WTC11 (cell line): ENCODE data around the gene ADRA1B. TPM values are rescaled to one million over a fixed set of nuclear protein-coding genes. Genes with fewer than 3 reads are reported as not detected.

Experiments used
- ATAC-seq: fragments of 200-7000 bp; cut with Tn5 transposase; 2 replicates; pipeline ENCODE4 v1.10.0; 2021; ENCODE audit warnings: mild to moderate bottlenecking, moderate library complexity
- CTCF ChIA-PET: fragments of 300-600 bp; sonication (Branson Sonifier 250); formaldehyde crosslinking; loops from one replicate; lab custom pipeline; 2021; ENCODE audit warnings: antibody characterized with exemption; lab: Charles Lee
- POLR2A ChIA-PET: fragments of 350-600 bp; sonication (Branson Sonifier 250); formaldehyde crosslinking; loops from one replicate; lab custom pipeline; 2021; ENCODE audit warnings: antibody characterized with exemption; lab: Charles Lee
- DNase-seq: peaks from one replicate; pipeline ENCODE4 v3.0.0; 2021; ENCODE audit warnings: low spot score
- H3K27ac Mint-ChIP-seq: 2 replicates; pipeline ENCODE4 v1.8.0; 2021; ENCODE audit warnings: mixed read lengths
- H3K27me3 Mint-ChIP-seq: 2 replicates; pipeline ENCODE4 v1.8.0; 2021; ENCODE audit warnings: low read depth, mild to moderate bottlenecking, moderate library complexity, mixed read lengths
- H3K36me3 Mint-ChIP-seq: 2 replicates; pipeline ENCODE4 v1.8.0; 2021; ENCODE audit warnings: mixed read lengths
- H3K4me1 Mint-ChIP-seq: 2 replicates; pipeline ENCODE4 v1.8.0; 2022; ENCODE audit warnings: mixed read lengths
- H3K4me3 Mint-ChIP-seq: 2 replicates; pipeline ENCODE4 v1.8.0; 2021; ENCODE audit warnings: mild to moderate bottlenecking, moderate library complexity, mixed read lengths
- H3K9me3 Mint-ChIP-seq: 2 replicates; pipeline ENCODE4 v1.8.0; 2021; ENCODE audit warnings: mixed read lengths
- CDX4 ChIP-seq: fragments of 250-450 bp; sonication (Bioruptor Pico); IDR thresholded peaks from 2 replicates; pipeline ENCODE4 v1.9.0; 2021; ENCODE audit warnings: moderate library complexity, mild to moderate bottlenecking, inconsistent platforms, borderline replicate concordance
- FOXP1 ChIP-seq: sonication (generic); formaldehyde crosslinking; IDR thresholded peaks from 2 replicates; pipeline ENCODE4 v1.8.0; 2022; ENCODE audit warnings: missing genetic modification reagents, mild to moderate bottlenecking, moderate library complexity, borderline replicate concordance
- GRHL2 ChIP-seq: fragments of 250-450 bp; sonication (Bioruptor Pico); IDR thresholded peaks from 2 replicates; pipeline ENCODE4 v1.8.0; 2022; ENCODE audit warnings: mild to moderate bottlenecking, moderate library complexity; ENCODE audit not compliant: insufficient replicate concordance, severe bottlenecking
- PRDM15 ChIP-seq: sonication (generic); formaldehyde crosslinking; IDR thresholded peaks from 2 replicates; pipeline ENCODE4 v1.8.0; 2022; ENCODE audit warnings: missing genetic modification reagents
- PREB ChIP-seq: sonication (generic); formaldehyde crosslinking; IDR thresholded peaks from 2 replicates; pipeline ENCODE4 v1.8.1; 2022; ENCODE audit warnings: mild to moderate bottlenecking, missing genetic modification reagents, moderate library complexity, borderline replicate concordance
- RELA ChIP-seq: sonication (generic); formaldehyde crosslinking; IDR thresholded peaks from 2 replicates; pipeline ENCODE4 v1.8.1; 2022; ENCODE audit warnings: missing genetic modification reagents, mild to moderate bottlenecking, borderline replicate concordance
- SMAD3 ChIP-seq: sonication (generic); formaldehyde crosslinking; IDR thresholded peaks from 2 replicates; pipeline ENCODE4 v1.8.0; 2022; ENCODE audit warnings: missing genetic modification reagents, mild to moderate bottlenecking, borderline replicate concordance
- ZMAT4 ChIP-seq: fragments of 250-450 bp; sonication (Bioruptor Pico); IDR thresholded peaks from 2 replicates; pipeline ENCODE4 v1.9.0; 2021; ENCODE audit warnings: mild to moderate bottlenecking
- ZNF396 ChIP-seq: fragments of 250-450 bp; sonication (Bioruptor Pico); IDR thresholded peaks from 2 replicates; pipeline ENCODE4 v1.8.0; 2021; ENCODE audit warnings: mild to moderate bottlenecking, moderate library complexity, borderline replicate concordance
- total RNA-seq: library from RNA; stranded (reverse); gene quantifications from 3 replicates; pipeline ENCODE4 v1.2.3, GENCODE V29; 2021
- TF ChIP-seq, protein P1 (sequence below): fragments of 250-450 bp; sonication (Bioruptor Pico); IDR thresholded peaks from 2 replicates; pipeline ENCODE4 v1.9.0; 2021; ENCODE audit warnings: mild to moderate bottlenecking
- TF ChIP-seq, protein P2 (sequence below): sonication (generic); formaldehyde crosslinking; IDR thresholded peaks from 2 replicates; pipeline ENCODE4 v1.8.1; 2022; ENCODE audit warnings: low read depth, missing genetic modification reagents, borderline replicate concordance
- TF ChIP-seq, protein P3 (sequence below): fragments of 250-450 bp; sonication (Bioruptor Pico); IDR thresholded peaks from 2 replicates; pipeline ENCODE4 v1.9.0; 2021; ENCODE audit warnings: mild to moderate bottlenecking, borderline replicate concordance

Gene ADRA1B
- total RNA-seq, 1 experiment from 2014 or later, result 0.11 TPM

DNA sequence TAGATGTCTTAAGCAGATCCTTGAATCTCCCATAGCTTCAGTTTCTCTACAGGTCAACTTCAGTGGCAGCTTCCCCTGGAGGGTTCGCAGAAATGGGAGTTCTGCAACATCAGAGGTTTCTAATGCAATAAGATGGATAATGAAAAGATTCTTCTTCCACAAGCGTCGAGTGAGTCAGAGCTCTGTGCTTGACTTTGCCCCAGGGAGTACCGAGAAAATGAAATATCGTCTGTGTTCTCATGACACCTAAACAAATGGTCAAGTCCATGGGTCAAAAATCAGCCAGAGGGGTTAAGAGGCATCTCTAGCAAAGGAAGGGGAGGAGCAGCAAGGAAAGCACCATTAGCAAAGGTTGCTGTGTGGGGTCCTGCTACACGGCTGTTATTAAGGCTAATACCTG is 3.2 kb upstream of the ADRA1B start:
- Mint-ChIP-seq H3K27me3 (peaks cover 38% of the 10 kb centered on the region), H3K36me3 (no peaks in the 10 kb centered on the region), H3K4me3 (no peak overlapping the region), H3K4me1 (peaks cover 20% of the 10 kb centered on the region), H3K27ac (no peak overlapping the region), H3K9me3 (no peaks in the 10 kb centered on the region)
- ChIA-PET CTCF (interaction anchor here (1.2 to 2.4 kb wide), 3 partner anchors 74 to 471 kb away, joined by 3 to 8 read pairs (median 6); no protein-coding TSS in a partner anchor), POLR2A (no interaction called here)
- DNase-seq (no peak), ATAC-seq (no peak)
- TF ChIP-seq CDX4 (CRISPR knock-in tag) (no peak), ZMAT4 (no peak), RELA (CRISPR knock-in tag) (no peak), FOXP1 (no peak), PREB (CRISPR knock-in tag) (no peak), SMAD3 (no peak), PRDM15 (CRISPR knock-in tag) (no peak), GRHL2 (CRISPR knock-in tag) (no peak), ZNF396 (CRISPR knock-in tag) (no peak)
- TF ChIP-seq, protein P1, sequence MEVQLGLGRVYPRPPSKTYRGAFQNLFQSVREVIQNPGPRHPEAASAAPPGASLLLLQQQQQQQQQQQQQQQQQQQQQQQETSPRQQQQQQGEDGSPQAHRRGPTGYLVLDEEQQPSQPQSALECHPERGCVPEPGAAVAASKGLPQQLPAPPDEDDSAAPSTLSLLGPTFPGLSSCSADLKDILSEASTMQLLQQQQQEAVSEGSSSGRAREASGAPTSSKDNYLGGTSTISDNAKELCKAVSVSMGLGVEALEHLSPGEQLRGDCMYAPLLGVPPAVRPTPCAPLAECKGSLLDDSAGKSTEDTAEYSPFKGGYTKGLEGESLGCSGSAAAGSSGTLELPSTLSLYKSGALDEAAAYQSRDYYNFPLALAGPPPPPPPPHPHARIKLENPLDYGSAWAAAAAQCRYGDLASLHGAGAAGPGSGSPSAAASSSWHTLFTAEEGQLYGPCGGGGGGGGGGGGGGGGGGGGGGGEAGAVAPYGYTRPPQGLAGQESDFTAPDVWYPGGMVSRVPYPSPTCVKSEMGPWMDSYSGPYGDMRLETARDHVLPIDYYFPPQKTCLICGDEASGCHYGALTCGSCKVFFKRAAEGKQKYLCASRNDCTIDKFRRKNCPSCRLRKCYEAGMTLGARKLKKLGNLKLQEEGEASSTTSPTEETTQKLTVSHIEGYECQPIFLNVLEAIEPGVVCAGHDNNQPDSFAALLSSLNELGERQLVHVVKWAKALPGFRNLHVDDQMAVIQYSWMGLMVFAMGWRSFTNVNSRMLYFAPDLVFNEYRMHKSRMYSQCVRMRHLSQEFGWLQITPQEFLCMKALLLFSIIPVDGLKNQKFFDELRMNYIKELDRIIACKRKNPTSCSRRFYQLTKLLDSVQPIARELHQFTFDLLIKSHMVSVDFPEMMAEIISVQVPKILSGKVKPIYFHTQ (CRISPR knock-in tag), result no peak
- TF ChIP-seq, protein P2, sequence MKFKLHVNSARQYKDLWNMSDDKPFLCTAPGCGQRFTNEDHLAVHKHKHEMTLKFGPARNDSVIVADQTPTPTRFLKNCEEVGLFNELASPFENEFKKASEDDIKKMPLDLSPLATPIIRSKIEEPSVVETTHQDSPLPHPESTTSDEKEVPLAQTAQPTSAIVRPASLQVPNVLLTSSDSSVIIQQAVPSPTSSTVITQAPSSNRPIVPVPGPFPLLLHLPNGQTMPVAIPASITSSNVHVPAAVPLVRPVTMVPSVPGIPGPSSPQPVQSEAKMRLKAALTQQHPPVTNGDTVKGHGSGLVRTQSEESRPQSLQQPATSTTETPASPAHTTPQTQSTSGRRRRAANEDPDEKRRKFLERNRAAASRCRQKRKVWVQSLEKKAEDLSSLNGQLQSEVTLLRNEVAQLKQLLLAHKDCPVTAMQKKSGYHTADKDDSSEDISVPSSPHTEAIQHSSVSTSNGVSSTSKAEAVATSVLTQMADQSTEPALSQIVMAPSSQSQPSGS (CRISPR knock-in tag), result no peak
- TF ChIP-seq, protein P3, sequence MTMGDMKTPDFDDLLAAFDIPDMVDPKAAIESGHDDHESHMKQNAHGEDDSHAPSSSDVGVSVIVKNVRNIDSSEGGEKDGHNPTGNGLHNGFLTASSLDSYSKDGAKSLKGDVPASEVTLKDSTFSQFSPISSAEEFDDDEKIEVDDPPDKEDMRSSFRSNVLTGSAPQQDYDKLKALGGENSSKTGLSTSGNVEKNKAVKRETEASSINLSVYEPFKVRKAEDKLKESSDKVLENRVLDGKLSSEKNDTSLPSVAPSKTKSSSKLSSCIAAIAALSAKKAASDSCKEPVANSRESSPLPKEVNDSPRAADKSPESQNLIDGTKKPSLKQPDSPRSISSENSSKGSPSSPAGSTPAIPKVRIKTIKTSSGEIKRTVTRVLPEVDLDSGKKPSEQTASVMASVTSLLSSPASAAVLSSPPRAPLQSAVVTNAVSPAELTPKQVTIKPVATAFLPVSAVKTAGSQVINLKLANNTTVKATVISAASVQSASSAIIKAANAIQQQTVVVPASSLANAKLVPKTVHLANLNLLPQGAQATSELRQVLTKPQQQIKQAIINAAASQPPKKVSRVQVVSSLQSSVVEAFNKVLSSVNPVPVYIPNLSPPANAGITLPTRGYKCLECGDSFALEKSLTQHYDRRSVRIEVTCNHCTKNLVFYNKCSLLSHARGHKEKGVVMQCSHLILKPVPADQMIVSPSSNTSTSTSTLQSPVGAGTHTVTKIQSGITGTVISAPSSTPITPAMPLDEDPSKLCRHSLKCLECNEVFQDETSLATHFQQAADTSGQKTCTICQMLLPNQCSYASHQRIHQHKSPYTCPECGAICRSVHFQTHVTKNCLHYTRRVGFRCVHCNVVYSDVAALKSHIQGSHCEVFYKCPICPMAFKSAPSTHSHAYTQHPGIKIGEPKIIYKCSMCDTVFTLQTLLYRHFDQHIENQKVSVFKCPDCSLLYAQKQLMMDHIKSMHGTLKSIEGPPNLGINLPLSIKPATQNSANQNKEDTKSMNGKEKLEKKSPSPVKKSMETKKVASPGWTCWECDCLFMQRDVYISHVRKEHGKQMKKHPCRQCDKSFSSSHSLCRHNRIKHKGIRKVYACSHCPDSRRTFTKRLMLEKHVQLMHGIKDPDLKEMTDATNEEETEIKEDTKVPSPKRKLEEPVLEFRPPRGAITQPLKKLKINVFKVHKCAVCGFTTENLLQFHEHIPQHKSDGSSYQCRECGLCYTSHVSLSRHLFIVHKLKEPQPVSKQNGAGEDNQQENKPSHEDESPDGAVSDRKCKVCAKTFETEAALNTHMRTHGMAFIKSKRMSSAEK (CRISPR knock-in tag), result no peak
